Kidney (tissue), 14 donors: ENCODE data around the gene COL4A2. TPM values are rescaled to one million over a fixed set of nuclear protein-coding genes. Genes with fewer than 3 reads are reported as not detected.

Experiments used
- DNase-seq, 5 donors: peaks; one replicate each; pipeline ENCODE4 v3.0.0-alpha.2; 2013 to 2020
- FAIRE-seq: peaks from 2 replicates; lab custom pipeline; 2012; peaks lifted over from hg19 to GRCh38; lab: Jason Lieb, UNC
- H3K27ac ChIP-seq, 2 donors: one replicate each; pipeline ENCODE4 v1.7.0; 2013; ENCODE audit warnings: low read depth in 2 of 2, low read length in 2 of 2, inconsistent platforms in 1 of 2
- H3K27me3 ChIP-seq: one replicate; pipeline ENCODE4 v1.7.1; 2013; ENCODE audit warnings: low read length, inconsistent platforms; ENCODE audit not compliant: control insufficient read depth, insufficient read depth
- H3K36me3 ChIP-seq, 3 donors: one replicate each; pipeline versions ENCODE4 v1.7.0 to v1.7.1; 2013; ENCODE audit warnings: low read length in 3 of 3, control low read depth in 1 of 3, inconsistent platforms in 1 of 3; ENCODE audit not compliant: insufficient read depth in 3 of 3, control insufficient read depth in 2 of 3
- H3K4me1 ChIP-seq, 3 donors: one replicate each; pipeline versions ENCODE4 v1.7.0 to v1.7.1; 2013; ENCODE audit warnings: low read length in 3 of 3, inconsistent platforms in 1 of 3, low read depth in 1 of 3; ENCODE audit not compliant: control insufficient read depth in 2 of 3, insufficient read depth in 2 of 3
- H3K4me3 ChIP-seq, 3 donors: one replicate each; pipeline versions ENCODE4 v1.7.0 to v1.8.1; 2013; ENCODE audit warnings: low read length in 3 of 3, control low read depth in 1 of 3, inconsistent platforms in 1 of 3
- H3K9ac ChIP-seq, 3 donors: one replicate each; pipeline versions ENCODE4 v1.7.0 to v1.7.1; 2013; ENCODE audit warnings: low read length in 3 of 3, control low read depth in 1 of 3, inconsistent platforms in 1 of 3
- H3K9me3 ChIP-seq, 3 donors: one replicate each; pipeline versions ENCODE4 v1.7.0 to v1.7.1; 2013; ENCODE audit warnings: low read length in 3 of 3, control low read depth in 1 of 3, inconsistent platforms in 1 of 3; ENCODE audit not compliant: control insufficient read depth in 2 of 3, insufficient read depth in 1 of 3
- CTCF ChIP-seq: IDR thresholded peaks from 3 replicates; pipeline ENCODE4 v1.5.1; 2012; ENCODE audit warnings: mild to moderate bottlenecking, moderate library complexity, borderline replicate concordance; ENCODE audit not compliant: insufficient read depth; ENCODE audit errors: extremely low read depth
- intact Hi-C: fragments of 100-400 bp; cut with DNase I; formaldehyde crosslinking; loops from one replicate; pipeline ENCODE4 v1.11.1; 2022
- polyA plus RNA-seq: library from polyadenylated mRNA; stranded (reverse); fragments of 350-450 nt; fragmentation: Illumina TruSeq; extraction: RNeasy Lipid Tissue Mini Kit (QIAGEN cat#74804); gene quantifications from one replicate; pipeline ENCODE4 v1.2.3, GENCODE V29; 2014; ENCODE audit warnings: low read depth, low replicate concordance; ENCODE audit not compliant: insufficient read depth
- total RNA-seq: library from RNA; stranded (reverse); fragmentation: NEBNext Ultra II Directional; extraction: Animal tissue kit (Norgen Biotek cat#: 25700); gene quantifications from one replicate; pipeline ENCODE4 v1.2.1, GENCODE V29; 2021
- donor health status: control.
- donor health status: control.
- donor health status: control.
- donor health status: control.
- donor health status: control.
- donor health status: DM: yes; HTN: yes; CAD: no.
- donor health status: Normal renal cell carcinoma (clear cell type).

The COL4A2 gene
- total and polyA plus RNA-seq, 2 donors from 2014 or later, result 126 to 265 TPM

GRCh38 chr13:110436276-110436675, 129.2 kb downstream of the COL4A2 start:
- intact Hi-C loops, result no loop called here
- no peak for DNase-seq
- Histone ChIP-seq H3K4me1 (peaks cover 0 to 6% (median 6%) of the 10 kb centered on the region in 3 donors), H3K27ac (no peak overlapping the region), H3K36me3 (peaks cover 10 to 44% (median 20%) of the 10 kb centered on the region in 3 donors), H3K4me3 (no peak overlapping the region), H3K27me3 (no peaks in the 10 kb centered on the region), H3K9me3 (no peaks in the 10 kb centered on the region), H3K9ac (peak overlapping the region in 1 of 3 donors; percentile 15)
- no peak for FAIRE-seq
- no peak for TF ChIP-seq CTCF

GRCh38 chr13:110436786-110437370, 129.8 kb downstream of the COL4A2 start:
- Histone ChIP-seq H3K9ac (no peak overlapping the region), H3K4me1 (peaks cover 0 to 6% (median 4%) of the 10 kb centered on the region in 3 donors), H3K27me3 (no peaks in the 10 kb centered on the region), H3K9me3 (no peaks in the 10 kb centered on the region), H3K36me3 (peaks cover 10 to 47% (median 20%) of the 10 kb centered on the region in 3 donors), H3K4me3 (no peak overlapping the region), H3K27ac (no peak overlapping the region)
- intact Hi-C loops, result no loop called here
- TF ChIP-seq CTCF, result no peak
- FAIRE-seq, result no peak
- DNase-seq, result no peak

GRCh38 chr13:110438211-110438610, 131.1 kb downstream of the COL4A2 start:
- no peak for TF ChIP-seq CTCF
- Histone ChIP-seq H3K27me3 (no peaks in the 10 kb centered on the region), H3K27ac (no peak overlapping the region), H3K4me1 (peaks cover 0 to 6% (median 0%) of the 10 kb centered on the region in 3 donors), H3K9ac (no peak overlapping the region), H3K4me3 (no peak overlapping the region), H3K9me3 (no peaks in the 10 kb centered on the region), H3K36me3 (peaks cover 10 to 47% (median 26%) of the 10 kb centered on the region in 3 donors)
- intact Hi-C loops, result no loop called here
- FAIRE-seq (no peak), DNase-seq (peak in 1 of 5 donors; percentile 80)
